HG03558 (cell line): Measurements from ENCODE around the gene CROCC.
A peak's percentile ranks its signal among the peaks of the same experiment; 100 is the strongest.

Source experiments
- ATAC-seq: cut with Tn5 transposase; IDR thresholded peaks from one replicate; pipeline ENCODE4 v1.9.1; 2021; ENCODE audit warnings: moderate number of reproducible peaks; ENCODE audit not compliant: unreplicated experiment; ENCODE audit errors: extremely low read depth

CROCC gene

DNA sequence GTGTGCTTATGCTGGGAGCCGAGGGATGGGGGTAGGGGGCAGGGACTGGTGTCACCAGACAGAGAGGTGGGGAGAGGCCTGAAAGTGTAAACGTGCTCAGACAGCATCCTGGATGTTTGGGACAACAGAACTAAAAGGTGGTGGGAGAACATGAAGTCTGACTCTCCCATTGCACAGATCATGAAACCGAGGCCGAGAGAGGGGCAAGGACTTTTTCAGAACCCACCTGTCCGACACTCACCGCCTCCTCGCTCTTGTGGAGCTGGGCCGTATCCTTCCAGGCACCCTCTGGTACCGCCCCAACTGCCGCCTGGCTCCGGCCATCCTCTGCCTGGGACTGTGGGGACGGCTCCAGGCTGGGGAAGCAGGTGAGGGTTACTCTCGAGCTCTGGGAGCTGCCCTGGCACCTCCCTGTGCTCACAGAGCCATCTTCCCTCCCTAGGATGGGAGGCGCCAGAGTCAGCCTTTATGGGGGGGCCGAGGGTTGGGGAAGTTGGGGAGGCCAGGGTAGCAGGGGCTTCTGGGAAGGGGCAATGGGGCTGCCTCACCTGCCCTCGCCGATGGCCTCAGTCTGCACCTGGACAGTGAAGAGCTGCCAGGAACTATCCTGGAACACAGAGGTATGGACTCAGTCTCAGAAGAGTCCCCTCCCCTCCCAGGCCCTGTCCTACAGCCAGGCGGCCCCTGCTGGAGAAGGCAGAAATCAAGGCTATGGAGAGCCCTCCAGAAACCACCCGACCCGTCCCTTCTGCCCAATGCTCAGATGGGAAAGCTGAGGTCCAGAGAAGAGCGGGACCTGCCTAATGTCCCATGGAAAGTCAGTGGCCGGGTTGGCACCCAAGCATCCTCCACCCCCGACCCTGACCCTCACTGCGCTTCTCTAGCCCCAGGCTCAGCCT is 83.0 kb downstream of the CROCC start:
- no peak for ATAC-seq

DNA sequence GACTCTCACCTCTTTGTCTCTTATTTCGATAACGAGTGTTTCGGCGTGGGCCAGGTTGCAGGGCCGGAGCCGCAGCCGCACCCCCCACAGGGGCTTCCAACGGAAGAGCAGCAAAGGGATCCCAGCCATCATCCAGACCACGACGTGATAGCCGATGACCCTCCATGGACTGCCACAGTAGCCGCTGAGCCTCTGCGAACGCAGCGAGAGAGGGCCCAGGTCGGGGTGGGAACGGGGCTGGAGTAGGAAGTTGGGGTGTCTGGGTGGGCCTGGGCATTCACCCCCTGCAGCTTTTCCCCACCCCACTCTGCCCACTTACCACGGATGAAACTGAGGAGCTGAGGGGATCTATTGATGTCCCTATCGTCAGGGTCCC is 83.6 kb downstream of the CROCC start:
- no peak for ATAC-seq

DNA sequence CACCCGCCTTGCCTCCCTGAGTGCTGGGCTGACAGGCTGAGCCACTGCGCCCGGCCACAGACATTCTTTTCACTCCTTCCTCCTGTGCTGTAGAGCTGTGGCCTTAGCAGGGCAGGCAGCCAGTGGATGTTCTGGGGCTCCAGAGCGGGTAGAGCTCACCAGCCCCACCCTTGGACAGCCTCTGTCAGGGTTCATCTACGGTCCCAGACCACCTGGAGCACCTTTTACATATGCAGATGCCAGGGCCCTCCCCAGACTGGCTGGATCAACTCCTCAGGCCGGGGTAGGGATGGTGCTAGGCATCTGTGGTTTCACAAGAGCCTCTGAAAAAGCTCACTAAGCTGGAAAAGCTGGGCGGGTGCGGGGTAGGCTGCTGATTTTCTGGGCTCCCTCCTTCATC is 85.4 kb downstream of the CROCC start:
- no peak for ATAC-seq

DNA sequence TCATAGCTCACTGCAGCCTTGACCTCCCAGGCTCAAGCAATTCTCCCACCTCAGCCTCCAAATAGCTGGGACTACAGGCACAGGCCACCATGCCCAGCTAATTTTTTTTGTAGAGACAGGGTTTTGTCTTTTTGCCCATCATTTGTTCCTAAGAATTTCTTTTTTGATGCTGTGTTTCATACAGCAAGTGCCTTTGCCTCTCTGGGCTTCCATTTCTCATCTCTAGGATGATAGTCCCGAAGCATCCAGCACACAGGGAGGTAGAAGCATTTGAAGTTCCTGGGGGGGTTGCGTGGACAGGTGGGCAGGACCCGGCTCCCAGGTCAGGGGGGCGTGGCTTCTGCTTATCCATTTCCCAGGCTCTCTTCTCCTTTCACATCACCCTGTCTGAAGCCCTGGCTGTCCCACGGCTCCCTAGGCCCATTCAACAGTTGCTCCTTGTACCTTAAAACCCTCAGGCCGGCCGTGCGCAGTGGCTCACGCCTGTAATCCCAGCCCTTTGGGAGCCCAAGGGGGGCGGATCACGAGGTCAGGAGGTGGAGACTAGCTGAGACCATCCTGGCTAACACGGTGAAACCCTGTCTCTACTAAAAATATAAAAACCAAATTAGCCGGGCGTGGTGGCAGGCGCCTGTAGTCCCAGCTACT is 86.6 kb downstream of the CROCC start:
- ATAC-seq, result no peak

DNA sequence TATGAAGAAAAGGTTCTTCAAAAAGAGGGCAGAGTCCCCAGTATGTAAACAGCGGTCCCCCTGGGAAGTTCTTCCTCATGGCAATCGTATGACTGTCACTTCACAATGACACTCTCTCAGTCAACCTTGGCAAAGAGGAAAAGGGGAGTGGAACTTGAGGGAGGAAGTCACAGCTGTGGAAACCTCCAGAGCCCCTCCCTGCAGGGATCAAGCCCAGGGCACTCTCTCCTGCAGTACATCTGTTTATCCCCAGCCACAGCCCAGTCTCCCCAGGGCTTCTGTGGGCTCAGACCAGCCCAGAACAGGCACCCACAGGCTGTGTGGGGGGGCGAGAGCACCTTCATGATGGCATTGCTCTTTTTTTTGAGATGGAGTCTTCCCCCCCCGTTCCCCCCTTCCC is 88.0 kb downstream of the CROCC start:
- no peak for ATAC-seq

DNA sequence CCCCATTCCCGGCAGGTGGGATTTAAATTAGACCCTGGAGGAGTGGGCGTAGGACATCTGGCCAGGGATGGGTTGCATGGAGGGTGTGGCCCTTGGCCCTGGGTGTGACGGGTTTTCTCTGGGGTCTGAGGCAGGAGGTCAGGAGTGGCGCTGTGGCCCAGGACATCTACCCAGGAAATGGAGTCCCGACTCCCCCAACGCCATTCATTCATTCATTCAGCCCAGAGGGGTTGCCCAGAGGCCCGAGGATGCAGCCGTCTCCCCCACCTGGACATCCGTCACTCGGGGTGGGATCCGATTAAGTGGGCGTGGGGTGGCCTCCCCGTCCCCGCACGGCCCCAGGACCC is 89.3 kb downstream of the CROCC start:
- ATAC-seq, result no peak

DNA sequence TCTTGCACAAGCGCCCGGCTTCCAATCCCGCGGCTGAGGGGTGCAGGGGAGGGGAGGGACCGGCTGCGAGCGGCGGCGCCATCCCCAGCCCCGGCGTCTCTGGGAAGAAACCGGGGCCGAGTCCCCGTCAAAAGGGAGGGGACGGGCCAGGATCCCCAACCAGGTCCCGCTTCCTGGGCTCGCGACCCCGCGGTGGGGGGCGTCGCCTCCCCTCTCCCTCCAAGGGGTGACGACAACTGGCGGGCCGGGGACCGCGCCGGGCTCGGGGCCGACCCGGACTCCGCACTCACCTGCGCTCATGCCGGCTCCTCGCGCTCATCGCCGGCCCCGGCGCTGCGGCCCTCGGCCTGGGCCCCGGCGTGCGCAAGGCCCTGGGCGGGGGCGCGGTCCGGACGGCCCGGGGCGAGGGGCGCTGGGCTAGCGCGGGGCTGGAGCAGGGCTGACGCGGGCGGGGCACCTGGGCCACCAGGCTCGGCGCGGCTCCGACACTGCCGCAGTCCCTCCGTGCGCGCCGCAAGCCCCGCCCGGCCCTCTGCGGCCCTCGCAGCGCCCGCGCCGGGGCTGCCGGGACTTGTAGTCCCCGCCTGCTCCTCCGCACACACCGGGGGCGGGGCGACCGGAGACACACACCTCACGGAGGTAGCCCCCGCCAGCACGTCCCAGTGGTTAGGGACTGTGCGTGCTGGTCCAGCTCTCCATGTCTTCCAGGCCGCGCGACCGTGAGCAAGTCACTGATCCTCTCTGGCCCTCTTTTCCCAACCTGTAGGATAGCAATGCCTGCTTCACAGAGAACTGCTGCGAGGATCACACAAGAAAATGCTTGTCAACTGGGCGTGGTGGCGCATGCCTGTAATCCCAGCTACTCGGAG is 89.9 kb downstream of the CROCC start, which contains the start of gene ATP13A2:
Gene ATP13A2 (minus strand): TSS at position 490 of the 869 bp plus-strand sequence. CDS start 190 bp downstream, at position 300.
- peak; percentile 45 for ATAC-seq

DNA sequence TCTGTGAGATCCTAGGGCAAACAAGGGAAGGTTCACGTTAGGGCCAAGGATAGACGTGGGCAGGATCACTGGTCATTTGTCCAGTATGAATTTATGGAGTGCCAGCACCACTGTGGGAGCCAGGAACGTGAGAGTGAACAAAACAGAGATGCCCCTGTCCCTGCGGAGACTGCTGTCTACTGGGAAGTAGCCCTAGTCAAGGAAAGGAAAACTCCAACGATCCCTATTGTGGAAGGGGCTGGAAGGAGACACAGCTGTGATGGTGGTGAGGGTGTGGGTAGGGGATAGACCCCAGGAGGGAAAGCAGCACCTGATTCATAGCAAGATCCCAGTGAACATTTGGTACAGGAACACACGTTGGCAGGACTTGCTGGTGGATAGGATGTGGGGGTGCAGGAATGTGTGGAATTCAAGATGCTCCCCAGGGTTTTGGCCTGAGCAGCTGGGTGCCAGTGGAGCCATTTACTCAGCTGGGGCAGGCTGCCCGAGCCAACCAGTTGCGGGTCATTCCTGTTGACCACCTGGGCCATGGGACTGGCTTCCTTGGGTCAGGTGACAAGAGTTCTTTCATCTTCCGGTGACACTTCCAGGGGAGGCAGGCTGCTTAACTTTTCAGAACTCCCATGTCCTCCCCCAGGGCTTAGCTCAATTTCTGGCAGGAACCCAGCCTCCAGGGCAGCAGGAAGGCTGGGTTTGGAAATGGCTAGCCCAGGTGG is 91.2 kb downstream of the CROCC start:
- no peak for ATAC-seq

DNA sequence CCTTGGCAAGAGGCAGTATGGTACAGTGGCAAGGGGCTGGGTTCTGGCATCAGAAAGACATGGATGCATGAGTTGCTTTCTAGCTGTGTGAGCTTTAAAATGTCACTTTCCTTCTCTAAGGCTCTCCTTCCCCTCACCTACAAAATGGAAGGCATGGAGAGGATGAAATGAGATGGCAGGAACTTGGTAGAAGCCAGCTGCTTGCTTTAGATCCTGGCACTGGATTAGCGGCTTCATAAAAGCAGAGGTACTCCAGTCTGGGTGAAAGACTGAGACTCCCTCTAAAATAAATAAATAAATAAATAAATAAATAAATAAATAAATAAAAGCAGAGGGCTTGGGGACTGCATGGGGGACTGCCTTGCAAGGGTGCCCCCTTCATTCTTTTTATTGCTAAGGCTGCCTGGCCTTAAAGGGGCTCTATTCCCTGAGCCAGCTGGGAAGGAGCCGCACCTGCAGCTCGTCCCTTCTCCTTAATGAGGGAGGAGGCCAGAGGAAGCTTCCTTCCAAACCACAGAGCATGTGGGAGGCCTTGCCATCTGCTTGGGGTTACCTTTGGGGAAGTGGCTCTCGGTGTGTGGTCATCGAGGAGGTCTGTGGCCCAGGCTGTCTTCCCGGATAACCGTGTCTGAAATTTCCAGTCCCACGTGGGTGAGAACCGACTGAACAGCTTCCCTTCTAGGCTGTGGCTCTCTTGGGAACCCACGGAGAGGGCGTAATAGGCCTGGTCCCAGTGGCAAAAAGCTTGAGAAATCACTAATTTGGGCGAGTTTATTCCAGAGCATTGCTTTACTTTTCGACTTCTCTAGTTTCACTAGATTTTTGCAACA is 92.0 kb downstream of the CROCC start:
- ATAC-seq, result no peak

DNA sequence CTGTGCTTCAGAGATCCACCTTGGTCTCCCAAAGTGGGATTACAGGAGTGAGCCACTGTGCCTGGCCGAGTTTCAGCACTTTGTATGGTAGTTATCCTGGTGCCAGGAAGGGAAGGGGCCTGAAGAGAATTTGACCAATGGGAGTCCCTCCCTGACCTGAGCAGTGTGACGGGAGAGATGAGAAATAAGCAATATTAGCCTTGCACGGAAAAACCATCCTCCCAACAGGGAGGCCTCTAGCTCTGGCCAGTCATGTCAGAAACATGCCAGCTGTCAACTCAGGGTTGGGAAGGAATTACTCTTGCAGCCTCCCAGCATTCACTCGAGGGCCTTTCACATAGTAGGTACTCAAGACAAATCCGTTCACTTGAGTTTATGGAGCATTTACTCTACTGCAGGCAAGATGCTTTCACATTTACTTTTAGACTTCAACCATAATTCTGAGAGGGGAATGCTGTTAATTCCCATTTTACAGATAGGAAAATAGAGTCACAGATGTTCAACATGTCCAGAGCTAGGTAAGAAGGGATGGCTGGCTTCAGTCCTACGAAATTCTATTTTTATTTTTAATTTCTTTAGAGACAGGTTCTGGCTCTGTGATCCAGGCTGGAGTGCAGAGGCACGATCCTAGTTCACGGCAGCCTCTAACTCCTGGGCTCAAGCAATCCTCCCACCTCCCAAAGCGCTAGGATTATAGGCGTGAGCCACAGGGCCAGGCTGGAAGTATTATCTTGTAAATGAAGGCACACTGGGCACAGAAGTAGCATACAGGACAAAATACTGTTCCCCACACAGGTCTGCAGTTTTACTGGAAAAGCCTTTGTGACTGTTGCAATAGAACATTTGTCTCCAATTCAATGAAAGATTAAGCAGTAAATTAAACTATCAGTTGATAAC is 93.2 kb downstream of the CROCC start:
- ATAC-seq, result no peak

DNA sequence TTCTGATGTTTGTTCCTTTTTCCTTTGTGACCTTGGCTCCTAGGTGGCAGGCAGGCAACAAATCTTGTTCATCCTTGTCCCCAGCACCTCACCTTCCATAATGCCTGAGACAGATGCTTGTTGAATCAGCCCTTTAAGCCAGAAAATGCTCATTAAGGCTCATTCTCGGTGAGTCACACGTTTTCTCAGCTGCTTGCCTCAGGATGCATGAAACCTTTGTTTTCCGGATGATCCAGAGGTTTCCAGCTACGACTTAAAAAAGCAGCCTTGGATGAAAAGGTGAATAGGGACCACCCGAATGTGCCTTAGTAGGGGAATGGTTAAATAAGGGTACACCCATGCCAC is 94.6 kb downstream of the CROCC start:
- no peak for ATAC-seq

DNA sequence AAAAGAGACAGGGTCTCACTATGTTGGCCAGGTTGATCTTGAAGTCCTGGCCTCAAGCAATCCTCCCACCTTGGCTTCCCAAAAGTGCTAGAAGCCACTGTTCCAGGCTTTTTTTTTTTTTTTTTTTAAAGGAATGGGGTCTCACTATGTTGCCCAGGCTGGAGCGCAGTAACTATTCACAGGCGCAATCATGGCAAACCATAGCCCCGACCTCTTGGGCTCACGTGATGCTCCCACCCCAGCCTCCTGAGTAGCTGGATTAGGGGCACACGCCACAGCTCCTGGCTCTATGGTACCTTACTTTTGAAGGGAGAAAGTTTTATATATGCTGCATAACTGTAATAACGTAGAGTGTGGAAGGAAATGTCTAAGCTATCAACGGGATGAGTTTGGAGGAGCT is 95.7 kb downstream of the CROCC start:
- no peak for ATAC-seq

DNA sequence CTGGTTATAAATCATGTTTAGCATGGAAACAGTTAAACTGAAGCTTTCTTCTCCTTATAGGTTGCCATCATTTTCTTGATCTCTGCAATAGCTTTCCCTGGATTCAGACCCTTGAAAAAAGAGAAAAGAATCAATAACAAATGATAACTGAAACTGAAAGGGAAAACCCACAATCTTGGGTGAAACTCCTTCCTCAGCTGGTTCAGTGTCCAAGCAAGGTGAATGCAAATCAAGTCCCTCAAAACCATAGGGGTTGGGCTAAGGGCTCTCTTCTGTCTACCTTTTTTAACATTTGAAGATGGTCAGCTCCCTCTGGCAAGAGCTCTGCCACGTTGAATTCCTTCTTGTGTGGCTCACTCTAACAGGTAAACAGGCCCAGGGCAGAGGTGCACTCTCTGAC is 97.1 kb downstream of the CROCC start:
- ATAC-seq, result no peak

DNA sequence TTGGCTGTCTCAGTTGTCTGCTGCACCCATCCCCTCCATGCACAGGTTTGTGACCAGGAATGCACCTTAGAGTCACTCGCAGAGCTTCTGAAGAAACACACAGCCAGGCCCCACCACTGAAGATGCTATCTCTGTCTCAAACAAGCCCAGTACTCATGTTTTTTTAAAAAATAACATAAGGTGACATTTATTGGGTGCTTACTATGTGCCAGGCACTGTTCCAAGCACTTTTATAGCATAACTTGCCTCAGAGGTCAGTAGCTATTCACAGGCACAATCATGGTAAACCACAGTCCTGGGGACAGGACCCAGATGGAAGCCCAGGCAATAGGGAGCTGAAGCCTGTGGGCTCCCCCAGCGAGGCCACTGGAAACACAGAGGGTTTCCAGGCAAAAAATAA is 98.8 kb downstream of the CROCC start:
- no peak for ATAC-seq

DNA sequence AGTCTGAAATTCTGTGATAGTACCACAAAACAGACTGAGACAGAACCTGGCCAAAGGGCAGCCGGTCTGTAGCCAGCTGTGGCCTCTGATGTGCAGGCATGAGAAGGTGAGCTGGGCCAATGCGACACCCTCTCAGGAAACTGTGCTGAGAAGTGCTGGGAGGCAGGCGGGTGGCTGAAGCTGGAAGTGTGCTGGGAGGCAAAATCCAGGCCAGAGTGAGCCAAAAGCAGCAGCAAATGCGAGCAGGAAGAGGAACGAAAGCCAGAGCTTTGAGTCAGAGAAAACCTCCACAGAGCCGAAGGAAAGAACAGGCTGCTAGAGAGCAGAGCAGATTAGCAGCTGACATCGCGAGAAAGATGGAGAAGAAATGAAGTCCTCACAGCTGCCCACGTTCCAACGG is 100.2 kb downstream of the CROCC start:
- no peak for ATAC-seq
